GM18517 (cell line): ENCODE data around the gene MYO5B.

Experiments
- ATAC-seq: cut with Tn5 transposase; IDR thresholded peaks from one replicate; pipeline ENCODE4 v1.9.1; 2021; ENCODE audit warnings: mild to moderate bottlenecking, moderate library complexity; ENCODE audit not compliant: unreplicated experiment

The MYO5B gene

DNA sequence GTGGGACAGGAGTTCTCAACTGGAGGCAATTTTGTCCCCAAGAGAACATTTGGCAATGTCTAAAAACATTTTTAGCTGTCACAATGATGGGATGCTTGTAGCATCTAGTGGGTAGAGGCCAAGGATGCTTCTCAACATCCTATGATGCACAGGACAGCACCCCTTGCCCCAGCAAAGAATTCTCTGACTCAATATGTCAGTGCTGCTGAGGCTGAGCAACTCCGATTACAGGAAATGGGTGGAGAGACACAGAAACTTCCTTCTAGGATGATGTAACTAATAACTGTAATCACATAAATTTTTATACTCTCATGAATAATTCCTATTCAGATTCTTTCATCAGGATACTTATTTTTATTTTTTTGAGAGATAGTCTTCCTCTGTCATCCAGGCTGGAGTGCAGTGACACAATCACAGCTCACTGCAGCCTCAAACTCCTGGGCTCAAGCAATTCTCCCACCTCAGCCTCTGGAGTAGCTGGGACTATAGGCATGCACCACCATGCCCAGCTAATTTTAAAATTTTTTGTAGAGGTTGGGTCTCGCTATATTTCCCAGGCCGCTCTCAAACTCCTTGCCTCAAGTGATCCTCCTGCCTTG, 261.3 kb downstream of the MYO5B start:
- ATAC-seq, result no peak

DNA sequence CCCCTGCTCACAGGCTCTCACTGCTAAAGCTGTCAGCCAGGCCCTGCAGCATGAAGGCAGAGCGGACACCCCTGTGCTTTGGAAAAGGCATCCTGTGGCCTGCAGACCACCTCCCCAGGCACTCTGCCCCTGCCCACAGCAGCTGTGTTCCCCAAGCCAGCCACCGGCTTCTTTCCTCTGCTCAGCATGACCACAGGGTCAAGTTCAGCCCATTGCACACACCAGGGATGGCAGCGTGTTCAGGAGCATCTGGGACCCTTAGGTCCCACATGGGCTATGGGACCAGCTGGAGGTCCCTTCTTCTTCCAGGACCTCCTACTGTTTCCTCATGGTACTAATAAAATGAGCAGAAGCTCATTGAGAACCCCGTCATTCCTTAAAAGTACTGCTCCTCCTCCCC, 263.2 kb downstream of the MYO5B start:
- no peak for ATAC-seq

DNA sequence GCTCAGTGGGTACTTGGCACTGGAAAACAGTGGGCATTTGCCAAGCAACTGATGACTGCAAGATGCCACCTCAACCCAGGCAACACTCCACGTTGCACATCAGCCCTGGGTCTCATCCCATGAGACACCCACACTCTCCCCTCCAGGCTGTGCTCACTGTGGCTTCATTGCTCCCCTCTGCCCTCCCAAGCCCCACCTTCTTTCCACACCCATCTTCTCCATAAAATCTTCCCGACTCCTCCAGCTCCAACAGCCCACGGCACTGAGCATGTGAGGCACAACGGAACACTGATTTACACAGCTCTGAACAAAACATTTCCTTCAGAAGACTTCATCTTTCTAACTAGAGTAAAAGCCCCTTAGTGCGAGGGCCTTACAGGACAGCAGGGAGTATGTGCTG, 263.8 kb downstream of the MYO5B start:
- ATAC-seq, result no peak

DNA sequence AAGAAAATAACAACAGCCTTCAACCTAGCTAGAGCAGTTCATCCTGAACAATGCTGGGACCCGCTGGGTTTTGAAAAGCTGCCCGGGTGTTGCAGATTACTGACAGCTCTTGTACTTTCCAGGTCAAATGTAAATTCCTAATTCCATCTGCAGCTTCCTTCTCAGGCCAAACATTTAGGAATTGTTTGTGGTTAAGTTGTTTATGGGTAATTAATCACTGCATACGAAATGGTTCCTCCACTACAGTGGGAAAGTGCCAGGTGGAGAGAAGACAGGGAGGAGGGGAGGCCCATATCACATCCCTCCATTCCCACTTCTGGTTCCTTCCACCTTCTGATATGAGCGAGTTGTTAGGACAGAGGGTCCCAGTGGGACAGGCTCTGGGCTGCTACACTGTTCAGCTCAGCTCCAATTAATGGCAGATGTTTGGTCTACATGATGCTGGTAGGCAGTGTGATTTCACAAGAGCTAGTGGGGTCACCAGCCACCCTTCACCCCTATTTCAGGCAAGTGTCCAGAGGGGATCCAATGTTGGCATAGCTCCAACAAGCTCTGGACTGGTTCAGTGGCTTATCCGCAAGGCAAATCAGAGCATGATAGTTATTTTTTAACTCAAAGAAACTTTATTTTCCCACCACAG, 268.7 kb downstream of the MYO5B start:
- no peak for ATAC-seq

DNA sequence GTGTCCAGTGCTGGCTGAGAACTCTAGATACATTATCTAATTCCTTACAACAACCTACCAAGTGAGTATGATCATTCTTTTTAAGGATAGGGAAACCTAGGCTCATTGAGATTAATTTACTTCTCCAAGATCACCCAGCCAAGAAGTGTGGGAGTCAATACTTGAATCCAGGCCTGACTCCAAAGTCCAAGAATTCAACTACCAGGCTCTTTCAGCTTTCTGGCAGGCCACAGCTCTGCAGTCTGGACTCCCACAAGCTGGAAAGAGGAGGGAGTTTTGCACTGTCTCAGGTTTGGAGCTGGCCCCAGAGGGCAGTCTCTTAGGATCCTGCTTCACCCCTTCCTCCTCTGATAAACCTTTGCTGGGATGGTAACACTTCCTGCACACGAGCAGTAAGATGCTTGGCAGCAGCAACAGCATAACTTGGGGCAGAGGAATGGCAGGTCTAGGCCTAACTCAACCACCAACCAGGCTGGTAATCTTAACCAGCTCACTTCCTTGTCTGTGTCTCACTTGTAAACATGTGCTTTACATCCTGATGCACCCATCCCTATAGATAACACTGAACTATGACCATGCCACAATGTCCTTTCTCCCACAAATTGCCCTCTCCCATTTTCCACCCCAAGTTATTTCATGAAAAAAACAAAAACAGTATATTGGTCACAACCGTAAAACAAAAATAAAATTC, 270.5 kb downstream of the MYO5B start:
- ATAC-seq, result no peak

DNA sequence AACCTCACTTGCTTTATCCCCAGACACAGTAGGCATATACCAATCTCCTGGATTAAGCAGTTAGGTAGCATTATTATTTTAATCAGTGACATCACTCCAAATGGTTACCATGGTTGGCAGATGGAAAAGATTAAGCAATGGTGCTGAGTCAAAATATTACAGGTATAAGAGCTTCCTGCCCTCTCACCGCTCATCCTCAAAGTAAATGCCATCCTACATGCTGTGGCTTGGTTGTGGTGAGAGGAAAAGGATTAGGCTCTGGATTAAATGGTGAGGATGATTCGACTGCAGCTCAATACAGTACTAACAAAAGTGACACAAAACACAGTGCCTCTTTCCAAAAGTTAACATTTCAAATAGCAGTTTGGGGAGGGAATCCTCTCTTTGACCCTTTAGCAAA, 272.7 kb downstream of the MYO5B start:
- no peak for ATAC-seq

DNA sequence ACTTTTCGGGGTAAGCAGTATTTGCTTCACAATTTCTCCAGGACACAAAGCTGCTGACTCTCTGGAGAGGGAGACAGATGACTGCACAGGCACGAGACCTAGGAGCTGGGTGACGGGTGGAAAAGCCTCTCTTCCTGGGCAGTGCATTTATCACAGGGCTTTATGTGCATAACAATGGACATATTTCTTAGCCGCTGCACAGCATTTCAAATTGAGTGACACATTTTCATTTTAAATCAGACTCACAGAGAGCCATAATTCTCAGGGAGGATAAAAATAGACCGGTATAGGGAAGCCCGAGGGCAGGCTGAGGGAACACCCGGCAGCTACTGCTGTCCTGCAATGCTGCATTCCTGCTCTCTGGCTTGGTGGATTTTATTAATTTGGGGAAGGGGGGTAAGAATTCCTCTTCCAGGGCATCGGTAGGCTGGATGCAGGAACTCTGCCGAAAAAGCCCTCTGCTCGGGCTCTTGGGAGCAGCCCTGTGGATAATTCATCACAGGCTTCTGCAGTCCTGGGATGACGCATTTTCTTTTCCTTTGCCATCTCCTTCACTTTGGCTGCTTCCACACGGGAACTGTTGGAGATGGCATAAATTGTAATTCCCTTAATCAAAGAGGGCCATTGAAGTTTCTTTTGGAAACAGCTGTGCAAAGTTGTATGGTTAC, 273.5 kb downstream of the MYO5B start:
- ATAC-seq, result no peak

DNA sequence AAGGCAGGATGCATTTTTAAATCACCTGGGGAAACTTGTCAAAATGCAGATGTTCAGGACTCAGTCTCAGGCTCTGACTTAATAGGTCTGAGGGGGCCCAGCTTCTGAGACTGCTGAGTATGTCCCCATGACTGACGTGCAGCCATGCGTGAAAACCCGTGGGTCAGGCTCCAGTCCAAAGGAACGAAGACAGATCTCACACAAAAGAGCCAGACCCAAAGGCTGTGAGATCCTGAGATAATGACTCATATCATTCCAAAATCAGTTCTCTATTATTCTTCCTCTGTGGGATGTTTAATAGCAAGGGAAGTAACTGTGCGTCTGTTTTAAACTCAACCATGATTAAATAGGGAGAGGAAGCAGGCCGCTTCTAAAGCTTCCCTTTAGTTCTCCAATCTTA, 274.2 kb downstream of the MYO5B start:
- ATAC-seq, result no peak

DNA sequence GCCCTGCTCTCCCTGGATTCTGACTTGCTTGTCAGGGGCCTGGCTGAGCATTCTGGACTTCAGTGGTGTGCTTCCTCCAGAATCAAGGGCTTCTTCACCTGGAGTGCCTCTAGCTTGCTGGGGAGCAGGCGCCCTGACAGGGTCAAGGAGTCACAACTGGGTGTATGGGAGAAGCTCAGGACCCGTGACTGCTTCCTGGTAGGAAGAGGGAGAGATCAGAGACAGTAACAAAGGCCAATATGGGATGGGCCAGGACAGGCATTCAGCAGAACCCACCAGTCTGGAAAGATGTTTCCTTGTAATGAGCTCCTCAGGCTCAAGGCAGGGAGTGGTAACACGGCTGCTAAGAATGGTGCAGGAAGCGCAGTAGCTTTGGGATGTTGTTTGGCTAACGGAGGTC, 277.2 kb downstream of the MYO5B start:
- ATAC-seq, result no peak

DNA sequence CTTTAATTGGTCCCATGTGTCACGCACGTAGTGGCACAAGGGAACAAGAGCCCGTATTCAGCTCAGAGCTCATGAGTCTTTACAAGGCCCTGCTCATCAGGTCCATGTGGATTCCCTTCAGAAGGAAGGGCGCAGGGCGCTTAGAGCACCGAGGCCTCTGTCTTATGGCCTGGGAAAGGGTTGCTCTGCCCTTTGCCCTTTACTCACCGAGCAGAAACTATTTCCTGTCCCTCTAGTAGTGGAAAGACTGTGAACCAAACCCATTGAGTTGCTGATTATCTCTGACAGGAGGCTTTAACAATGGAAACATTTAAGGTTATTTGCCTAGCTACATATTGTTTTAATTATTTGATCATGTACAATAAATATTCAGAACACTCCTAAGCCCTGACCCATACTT, 279.6 kb downstream of the MYO5B start:
- no peak for ATAC-seq

DNA sequence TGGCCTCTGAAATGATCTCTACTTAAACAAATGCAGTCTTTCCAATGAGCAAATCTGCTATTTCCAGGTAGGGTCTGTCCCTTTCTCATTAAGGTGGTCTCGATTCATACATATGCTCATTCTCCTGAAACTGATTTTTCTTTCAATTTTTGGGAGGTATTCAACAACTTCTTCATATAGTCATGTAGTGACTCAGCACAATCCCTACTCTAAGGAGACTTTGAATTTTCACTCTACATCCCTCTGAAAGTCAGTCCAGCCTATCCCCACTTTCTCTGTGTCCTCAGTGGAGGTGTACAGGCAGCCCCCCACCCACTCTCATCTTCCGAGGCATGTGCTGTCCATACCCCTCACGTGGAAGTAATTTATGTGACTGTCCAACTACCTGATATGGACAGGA, 281.7 kb downstream of the MYO5B start:
- ATAC-seq, result no peak

DNA sequence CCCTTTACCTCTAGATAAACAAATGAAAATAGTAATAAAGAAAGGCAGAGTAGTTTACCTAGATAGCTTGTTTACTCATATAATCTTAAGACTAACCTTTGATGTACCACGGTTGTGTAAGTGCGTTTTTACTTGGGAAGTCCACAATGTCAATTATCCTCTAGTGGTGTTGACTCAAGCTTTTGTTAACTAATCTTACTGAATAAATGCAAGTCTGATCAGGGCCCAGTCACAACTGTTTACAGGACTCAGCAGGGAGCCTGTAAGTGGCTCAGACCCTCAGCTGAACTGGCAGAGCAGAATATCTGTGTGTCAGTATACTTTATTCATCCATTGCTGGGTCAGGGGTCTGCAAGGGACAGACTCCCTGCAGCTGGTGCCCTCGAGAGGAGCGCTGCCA, 283.5 kb downstream of the MYO5B start:
- ATAC-seq, result no peak

DNA sequence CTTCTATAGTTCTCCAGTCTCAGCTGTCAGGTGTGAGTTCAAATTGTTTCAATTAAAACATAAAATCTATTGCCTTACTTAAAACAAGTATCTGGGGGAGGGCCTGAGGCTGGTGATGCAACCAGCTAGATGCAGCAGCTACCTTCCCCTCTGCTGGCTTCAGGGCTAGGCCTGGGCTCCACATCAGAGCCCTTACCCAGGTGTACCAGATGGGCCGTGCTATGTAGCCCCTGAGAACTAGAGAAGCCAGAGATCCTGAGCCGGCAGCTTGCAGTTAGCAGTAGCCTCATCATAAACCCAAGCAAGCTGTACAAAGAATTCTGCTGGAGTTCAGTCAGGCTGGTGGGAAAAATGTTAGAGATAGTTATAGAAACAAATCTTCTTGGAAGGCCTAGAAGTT, 284.0 kb downstream of the MYO5B start:
- no peak for ATAC-seq

DNA sequence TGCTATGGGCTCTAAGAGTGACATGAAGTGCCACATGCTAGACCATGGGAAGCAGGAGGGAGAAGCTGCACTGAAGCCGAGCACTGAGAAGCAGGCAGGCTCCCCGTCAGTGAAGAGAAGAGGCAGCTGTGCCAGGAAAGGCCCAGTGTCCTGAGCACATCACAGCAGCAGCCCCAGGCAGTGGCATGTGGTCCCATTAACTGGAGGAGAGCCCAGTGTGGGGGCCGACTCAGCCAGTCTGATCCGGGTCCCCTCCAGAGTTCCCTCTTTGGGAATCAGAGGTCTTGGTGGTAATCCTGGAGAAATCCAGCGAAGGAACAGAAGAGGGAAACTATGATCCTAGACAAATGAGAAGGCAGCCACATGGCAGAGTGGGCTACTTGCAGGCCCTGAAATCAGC, 284.9 kb downstream of the MYO5B start:
- ATAC-seq, result no peak

DNA sequence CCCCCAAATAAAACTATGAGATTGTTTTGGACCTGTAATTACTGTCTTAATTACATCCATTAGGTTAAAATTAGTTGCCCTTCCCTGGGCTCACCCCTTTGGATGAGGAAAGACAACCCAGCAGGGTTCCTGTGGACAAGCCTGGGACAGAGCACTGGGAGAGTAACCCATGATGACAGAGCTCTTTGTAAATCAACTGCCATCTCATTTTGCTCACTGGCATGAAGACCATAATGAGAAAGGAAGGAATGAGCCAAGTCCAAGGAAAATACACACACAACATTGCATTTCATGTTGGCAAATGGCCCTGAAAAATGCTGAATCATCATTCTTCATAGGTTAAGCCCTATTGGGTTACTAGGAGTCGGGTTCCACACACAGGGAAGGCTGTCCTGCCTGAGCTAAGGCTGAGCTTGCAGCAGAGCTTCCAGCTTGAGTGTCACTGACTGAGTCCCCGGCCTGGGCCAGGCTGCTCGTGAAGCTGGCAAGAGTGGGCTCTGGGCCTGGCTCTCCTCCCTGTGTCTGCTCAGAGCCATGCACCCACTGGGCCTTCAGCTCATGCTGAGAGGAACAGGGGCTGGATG, 287.5 kb downstream of the MYO5B start:
- no peak for ATAC-seq

DNA sequence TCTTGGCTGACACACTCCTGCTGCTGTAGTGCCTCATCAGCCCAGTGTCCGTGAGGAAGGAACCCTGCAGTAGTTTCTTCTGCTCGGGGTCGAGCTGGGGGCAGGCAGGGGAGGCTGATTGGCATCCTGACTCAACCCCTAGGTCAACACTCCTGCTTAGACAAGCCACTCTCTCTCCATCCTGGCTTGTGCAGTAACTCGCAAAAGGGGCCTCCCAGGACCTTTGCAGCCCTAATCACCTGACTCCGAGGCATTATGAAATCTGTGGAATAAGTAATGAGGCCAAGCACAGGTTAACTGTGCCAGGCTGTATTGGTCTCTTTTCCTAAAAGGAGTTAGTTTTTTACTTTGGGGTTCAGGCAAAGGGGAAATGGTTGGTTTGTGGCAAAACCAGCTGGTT, 289.2 kb downstream of the MYO5B start:
- no peak for ATAC-seq

DNA sequence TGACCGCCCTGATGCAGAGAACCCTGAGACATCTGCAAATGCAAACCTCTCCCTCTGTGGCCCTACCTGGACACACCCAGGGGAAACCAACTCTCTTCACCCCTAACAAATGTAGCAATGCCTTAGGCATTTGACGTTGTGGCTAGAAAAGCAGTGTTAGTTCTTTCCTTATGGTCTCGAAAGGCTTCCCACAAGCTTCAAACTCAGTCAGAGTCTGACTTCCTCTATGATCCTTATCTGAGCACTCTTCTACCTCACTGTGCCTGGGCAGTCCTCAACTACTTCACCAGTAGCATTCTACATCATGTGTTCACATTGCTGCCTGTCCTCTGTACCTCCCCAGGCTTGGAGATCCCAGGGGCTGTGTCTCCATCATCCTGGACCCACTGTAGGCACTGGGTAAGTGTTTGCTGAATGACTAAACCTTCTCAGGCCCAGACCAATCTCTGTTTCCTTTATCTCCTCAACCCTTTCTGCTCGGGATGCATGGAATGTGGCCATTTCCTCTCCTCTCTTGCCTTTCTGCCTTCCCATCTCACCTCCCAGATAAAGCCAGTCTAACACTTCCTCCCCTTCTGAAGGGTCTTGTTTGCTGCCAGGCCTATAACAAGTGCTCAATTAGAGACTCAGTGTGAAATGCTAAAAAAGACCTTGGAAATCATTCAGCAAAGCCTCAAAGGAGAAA, 289.9 kb downstream of the MYO5B start:
- no peak for ATAC-seq

DNA sequence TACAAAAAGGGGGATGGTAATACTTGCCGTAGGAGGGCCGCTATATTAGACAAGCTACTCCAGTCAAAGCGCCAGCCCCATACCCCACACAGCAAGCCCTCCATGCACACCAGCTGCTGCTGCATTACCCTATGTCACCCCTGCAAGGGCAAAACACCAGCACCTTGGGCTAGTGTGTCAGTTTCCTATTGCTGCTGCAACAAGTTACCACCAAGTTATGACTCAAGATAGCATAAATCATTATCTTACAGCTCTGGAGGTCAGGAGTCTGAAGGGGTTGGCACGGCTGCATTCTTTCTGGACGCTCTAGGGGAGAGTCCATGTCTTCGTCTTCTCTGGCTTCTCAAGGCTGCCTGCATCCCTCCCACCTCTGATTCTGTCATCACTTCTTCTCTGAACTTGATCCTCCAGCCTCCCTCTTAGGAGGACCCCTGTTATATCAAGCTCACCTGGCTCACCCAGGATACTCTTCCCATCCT, 293.0 kb downstream of the MYO5B start:
- ATAC-seq, result no peak

DNA sequence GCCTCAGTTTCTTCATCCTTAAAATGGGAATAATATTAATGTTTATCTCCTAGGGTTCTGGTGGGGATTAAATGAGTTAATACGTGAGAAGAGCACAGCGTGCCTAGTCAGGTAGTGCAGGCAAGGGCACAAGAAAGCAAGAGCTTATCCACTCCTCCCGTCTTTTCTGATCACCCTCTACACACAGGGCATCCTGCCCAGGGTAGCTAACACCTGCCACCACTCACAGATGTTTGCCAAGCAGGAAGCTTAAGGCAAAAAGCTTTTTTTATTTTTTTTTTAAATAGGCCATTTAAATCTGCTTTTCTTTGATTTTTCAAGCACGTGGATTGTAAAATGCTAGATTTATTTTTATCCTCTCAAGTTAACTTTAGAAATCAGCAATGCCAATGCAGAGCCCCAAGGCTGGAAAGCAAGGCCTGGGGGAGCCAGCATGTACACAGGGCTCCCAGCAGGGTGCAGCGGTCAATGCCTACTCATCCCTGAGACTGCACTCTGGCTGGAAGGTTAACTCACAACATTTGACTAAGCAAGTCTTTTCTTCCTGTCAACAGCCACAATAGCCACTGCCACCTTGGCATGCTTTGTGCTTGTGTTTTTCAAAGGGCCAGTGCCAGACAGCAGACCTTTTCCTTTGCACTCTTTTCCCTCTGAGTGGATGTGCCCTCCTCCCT, 295.2 kb downstream of the MYO5B start:
- no peak for ATAC-seq

DNA sequence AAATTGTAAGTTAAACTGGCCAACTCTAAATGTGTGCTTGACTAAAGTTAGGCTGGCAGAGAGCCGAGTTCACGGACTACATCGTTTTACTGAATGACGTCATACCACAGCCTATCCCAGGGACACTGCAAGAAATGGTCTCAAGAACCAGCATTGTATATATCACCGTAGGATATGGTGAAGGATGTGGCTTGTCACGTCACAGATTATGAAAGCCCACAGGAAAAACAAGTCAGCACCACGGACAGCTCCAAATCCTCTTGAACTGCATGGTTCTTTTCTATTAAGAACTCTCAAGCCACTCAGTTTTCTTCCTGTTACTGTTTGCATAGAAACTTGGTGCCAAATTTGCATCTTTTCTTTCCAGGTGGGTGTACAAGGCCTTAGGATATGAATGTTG, 296.5 kb downstream of the MYO5B start:
- no peak for ATAC-seq
